Left cardiac atrium (tissue), 4 donors: ENCODE measurements around the gene FKRP. TPM values are rescaled to one million over a fixed set of nuclear protein-coding genes. Genes with fewer than 3 reads are reported as not detected.
"Not testable (repeated sequence)": the region's sequence is repeated elsewhere in the genome, so short reads cannot be mapped to it uniquely, and the experiment has no call there.

Source experiments
- ATAC-seq, 2 donors: fragments of 200-7000 bp; cut with Tn5 transposase; one replicate each; pipeline ENCODE4 v1.9.1; 2020; ENCODE audit warnings: mild to moderate bottlenecking in 2 of 2, moderate library complexity in 2 of 2
- DNase-seq: peaks from one replicate; pipeline ENCODE4 v3.0.0-alpha.2; 2020
- intact Hi-C, 2 donors: fragments of 100-400 bp; cut with DNase I; formaldehyde crosslinking; loops; one replicate each; pipeline versions ENCODE4 v1.14.1 to v1.15.1; 2022 to 2023
- long read RNA-seq: library from polyadenylated mRNA; unstranded; transcript quantifications from one replicate; pipeline ENCODE4 v2.0.0, GENCODE V29; 2021
- total RNA-seq, 2 donors: library from RNA; stranded (reverse); fragmentation: NEBNext Ultra II Directional; extraction: Animal tissue kit (Norgen Biotek cat#: 25700); gene quantifications; one replicate each; pipeline ENCODE4 v1.2.1, GENCODE V29; 2021
- donor health status: DM: no; HTN: yes; CAD: no.
- donor health status: DM: no; HTN: yes; CAD: no; lungs with severe emphysema.
- donor health status: DM: yes; HTN: yes; CAD: no.
- donor health status: Dilated cardiomyopathy.

The FKRP gene
- 10 to 100 TPM; 12.4 to 17.3 TPM for total RNA-seq
- long read RNA-seq, partial matches to known transcripts = 0 of 10 reads
- long read RNA-seq, other reads (novel, unspliced or antisense) = 4 of 10 reads

DNA sequence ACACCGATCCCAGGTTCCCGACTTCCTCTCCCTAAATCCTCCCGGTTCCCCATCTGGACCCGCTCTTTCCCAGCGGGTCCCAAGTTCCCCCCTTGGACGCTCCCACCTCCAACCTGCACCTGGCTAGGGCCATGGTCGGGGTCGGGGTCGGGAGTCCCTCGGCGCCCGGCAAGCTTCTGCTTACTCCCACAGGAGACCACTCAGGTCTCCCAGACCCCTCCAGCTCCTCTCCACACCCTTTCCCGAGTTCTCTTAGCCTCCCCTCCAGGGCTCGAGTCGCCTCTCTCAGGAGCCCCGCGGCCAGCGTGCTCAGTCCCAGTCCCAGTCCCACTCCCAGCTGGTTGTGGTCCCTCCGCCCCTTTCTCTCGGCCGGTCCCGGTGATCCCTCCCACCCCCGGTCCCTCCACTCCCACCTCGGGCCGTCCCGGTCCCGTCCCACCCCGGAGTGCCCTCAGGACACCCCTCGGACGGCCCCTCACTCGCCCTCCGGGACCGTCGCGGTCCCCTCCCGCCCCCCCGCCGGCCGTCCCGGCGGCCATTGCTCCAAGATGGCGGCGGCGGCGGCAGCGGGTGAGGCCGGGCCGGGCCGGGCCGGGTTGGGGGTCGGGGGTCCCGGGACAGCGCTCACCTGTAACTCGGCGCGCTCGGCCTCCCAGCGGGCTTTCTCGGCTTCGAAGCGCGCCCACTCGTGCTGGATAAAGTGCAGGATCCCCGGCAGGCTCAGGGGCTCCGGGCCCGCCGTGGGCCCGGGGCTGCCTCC is at the start of gene FKRP:
FKRP (plus strand) TSS at position 537 of the 760 bp plus-strand sequence. CDS start 9,394 bp downstream, outside the sequence.
- intact Hi-C loops = no loop called here
- DNase-seq = no peak
- ATAC-seq = peak; percentile 58 to 76

DNA sequence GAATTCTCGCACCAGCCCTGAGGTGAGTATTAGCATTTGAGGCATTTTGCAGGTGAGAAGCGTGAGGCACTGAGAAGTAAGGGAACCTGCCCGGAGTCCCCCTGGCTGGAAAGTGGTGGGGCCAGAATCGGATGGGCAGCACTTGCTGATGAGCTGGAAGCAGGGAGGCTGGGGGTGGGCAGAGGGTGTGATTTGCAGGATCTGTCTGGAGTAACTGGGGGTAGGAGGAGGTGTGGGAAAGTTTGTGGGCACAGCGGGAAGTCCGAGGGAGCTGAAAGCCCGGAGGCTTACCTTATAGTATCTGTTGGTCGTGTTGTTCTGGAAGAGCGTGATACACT is 49.0 kb upstream of the FKRP start:
- intact Hi-C loops = loop anchor here in 1 of 2 donors (5.0 kb wide), 1 partner anchor 40 kb away; no protein-coding TSS in a partner anchor
- no peak for DNase-seq
- no peak for ATAC-seq

DNA sequence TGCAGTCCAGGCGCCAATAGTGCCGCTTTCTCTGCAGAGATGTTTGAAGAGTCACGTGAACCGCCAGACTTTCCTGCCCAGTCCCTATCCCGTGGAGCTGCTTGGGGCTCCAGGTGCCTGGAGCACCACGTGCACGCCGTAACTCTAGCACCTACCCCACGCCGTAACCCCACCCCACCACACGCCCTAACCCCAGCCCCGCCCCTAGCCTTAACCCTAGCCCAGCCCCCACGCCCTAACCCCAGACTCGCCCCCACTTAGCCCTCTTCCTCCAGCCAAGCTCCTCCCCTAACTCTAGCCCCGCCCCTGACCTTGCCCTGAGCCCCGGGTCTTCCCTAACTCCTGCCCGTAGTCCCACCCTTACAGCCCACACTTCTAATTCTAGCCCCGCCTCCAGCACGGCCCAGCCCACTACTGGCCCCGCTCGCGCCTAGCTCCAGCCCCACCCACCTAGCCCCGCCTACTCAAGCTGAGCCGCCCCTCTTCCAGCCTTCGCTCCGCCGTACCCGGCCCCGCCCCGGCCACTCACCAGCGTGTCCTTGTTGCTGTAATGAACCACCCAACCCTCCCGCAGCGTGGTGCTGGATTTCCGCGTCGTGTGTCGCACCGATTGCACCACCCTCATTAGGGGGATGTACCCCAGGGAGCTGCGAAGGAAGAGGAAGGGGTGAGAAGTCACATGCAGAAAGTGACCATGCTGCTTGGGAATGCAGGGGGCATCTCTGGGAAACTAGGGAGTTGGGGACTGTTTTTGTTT is 48.5 kb upstream of the FKRP start:
- peak; percentile 94 for DNase-seq
- ATAC-seq = peak; percentile 97 to 98
- intact Hi-C loops = loop anchor here in 1 of 2 donors (5.0 kb wide), 1 partner anchor 40 kb away; no protein-coding TSS in a partner anchor

- DNase-seq (no peak), ATAC-seq (no peak)
- intact Hi-C loops = loop anchor here in 1 of 2 donors (5.0 kb wide), 1 partner anchor 39 kb away; no protein-coding TSS in a partner anchor
These were observed 47.2 kb upstream of the FKRP start for GRCh38 chr19:46698395-46699321.

GRCh38 chr19:46700704-46701103 is 45.2 kb upstream of the FKRP start:
- intact Hi-C loops = no loop called here
- DNase-seq (no peak), ATAC-seq (no peak)

DNA sequence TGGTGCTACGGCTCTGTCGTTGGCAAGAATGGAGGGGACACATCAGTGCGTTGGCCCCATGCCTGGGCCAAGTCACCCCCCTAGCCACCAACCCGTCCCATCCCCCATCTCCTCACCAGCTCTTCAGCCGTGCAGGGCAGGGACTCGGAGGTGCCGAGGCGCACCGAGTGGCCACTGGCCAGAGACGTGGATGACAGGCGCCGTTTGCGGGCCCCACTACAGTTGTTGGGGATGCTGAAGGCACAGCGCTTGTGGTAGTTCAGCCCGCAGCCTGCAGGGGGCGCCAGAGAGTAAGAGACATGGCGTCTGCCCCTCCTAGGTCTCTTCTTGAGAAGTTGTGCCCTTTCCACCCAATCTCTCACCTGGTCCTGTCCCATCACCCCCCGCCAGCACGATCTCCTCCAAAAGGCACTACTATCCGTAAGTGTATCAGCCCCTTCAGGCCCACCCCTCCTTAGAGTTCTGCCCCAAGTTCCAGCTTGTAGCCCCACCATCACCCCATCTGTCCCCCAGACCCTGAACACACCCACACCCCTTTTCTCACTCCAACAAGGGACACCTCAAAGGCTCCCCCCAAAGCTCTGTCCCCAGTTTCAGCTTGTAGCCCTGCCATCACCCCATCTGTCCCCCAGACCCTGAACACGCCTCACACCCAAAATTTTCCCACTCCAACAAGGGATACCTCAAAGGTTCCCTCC is 41.3 kb upstream of the FKRP start:
- intact Hi-C loops = no loop called here

DNA sequence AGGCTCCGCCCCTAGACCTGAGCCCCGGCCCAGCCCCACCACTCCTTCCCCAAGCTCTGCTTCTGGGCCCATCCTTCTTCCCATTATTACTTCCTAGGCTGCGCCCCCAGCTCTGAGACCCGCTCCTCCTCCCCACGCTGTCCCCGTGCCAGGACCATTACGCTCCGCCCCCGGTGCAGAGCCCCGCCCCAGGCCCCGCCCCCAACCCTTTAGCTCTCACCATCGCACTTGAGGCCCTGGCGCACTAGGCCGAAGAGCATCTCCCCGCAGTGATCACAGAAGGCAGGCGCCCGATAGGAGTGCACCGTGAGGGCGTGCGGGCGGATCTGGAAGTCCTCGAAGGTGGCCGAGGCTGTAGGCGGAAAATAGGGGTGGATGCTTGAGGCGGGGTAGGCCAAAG is 35.2 kb upstream of the FKRP start:
- intact Hi-C loops = no loop called here
- DNase-seq (no peak), ATAC-seq (no peak)

More for the DNA sequence above, 41.3 kb upstream of the FKRP start:
- DNase-seq (peak; percentile 75), ATAC-seq (peak; percentile 74 to 89)

GRCh38 chr19:46712768-46713338 is 33.0 kb upstream of the FKRP start:
- intact Hi-C loops, ATAC-seq, DNase-seq: not testable (repeated sequence)

- intact Hi-C loops = no loop called here
These were observed 31.9 kb upstream of the FKRP start for GRCh38 chr19:46713781-46714443.

GRCh38 chr19:46714444-46715106 is 31.3 kb upstream of the FKRP start:
- DNase-seq = no peak
- intact Hi-C loops = no loop called here
- peak; percentile 0 to 1 for ATAC-seq

More at GRCh38 chr19:46713781-46714443, 31.9 kb upstream of the FKRP start:
- peak; percentile 96 for DNase-seq
- ATAC-seq = peak; percentile 70 to 77

DNA sequence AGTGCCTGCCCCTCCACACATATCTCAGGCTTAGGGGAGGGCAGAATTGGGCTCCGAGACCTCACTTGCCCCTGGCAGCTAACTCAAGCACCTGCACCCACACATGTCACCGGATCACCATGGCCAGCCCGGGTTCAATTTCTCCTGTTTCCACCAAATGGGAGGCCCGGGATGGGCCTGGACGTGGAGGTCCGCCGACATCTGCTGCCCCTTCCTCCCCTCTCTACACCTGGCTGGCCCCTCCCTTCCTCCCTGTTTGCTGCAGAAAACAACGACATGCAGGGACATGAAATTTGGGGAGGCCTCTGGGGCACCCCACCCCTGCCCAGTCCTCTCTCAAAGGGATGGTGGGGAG is 30.3 kb upstream of the FKRP start:
- intact Hi-C loops = no loop called here
- ATAC-seq = no peak
- no peak for DNase-seq

DNA sequence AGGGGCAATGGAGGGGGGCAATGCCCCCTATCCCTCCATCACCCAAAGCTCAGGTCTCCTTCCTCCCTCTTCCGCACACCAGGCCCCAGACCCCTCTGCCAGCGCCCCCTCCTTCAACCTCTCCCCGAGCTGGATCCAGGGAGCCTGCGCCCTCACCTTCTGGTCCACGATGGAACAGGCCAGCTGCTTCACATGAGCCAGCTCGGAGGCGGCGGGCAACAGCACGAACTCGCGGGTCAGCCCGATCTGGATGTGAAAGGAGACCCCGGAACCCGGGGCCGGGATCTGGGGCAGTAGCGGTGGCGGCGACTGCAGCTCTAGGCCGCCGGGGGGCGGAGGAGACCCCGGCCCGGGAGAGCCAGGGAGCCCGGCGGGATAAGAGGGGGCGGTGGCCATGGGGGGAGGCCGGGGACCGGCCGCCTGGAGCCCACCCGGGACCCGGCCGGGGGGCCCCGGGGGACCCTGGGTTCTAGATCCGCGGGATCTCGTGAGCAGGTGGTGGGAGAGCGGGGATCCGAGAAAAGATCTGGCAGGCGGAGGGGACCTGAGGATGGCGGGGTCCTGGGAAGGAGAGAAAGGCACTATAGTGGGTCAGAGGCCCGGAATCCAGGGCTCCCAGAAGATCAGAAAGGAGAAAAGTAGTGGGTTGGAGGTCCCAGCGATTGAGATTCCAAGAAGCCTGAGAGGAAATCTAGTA is 29.7 kb upstream of the FKRP start:
- DNase-seq (peak; percentile 31), ATAC-seq (no peak)

DNA sequence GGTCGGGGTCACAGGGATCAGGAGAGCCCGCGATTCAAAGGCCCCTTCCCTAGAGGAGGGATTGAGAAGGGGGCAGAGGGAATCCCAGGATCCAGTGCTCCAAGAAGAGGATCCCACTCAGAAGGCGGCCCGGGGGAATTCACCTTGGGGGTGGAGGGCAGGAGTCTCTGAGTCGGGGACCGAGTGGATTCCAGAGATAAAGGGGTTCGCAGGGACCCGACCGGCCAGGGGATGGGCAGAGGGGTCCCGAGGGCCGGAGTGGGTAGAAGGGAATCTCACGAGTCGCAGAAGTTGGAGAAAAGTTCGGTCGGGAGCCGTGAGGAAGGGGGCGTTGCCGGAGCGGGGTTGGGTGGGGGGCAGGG is 29.2 kb upstream of the FKRP start:
- ATAC-seq = no peak
- DNase-seq = peak; percentile 26
- intact Hi-C loops = no loop called here

More for the DNA sequence above, 29.7 kb upstream of the FKRP start:
- intact Hi-C loops = no loop called here

- ATAC-seq (peak; percentile 88), DNase-seq (peak; percentile 93)
- intact Hi-C loops = no loop called here
These were observed 28.7 kb upstream of the FKRP start, which contains the start of gene PRKD2 for GRCh38 chr19:46717034-46717715. PRKD2 (minus strand) TSS chr19:46717114; CDS start chr19:46716370, 744 bp downstream.

DNA sequence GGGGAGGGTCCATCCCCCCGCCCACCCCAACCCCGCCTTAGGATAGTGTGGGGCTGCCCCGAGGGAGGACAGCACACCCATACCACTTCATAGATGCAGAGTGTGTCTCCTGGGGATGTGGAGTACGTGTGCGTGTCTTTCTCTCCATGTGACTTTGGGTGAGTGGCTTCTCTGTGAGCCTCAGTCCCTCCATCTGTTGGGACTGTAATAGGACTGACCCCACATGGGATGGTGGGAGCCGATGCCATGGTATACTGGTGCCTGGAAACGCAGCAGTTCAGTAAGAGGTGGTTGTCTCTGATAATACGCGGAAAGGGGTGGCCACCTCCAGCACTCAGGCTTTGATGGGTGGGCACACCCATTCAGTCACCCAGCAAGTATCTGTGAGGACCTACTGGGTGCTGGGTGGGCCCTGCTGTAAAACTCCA is 28.1 kb upstream of the FKRP start:
- DNase-seq = no peak
- no peak for ATAC-seq

More for the DNA sequence above, 28.1 kb upstream of the FKRP start:
- intact Hi-C loops = no loop called here
